ENCODE measurements around the gene C1QL4.

C1QL4 gene

DNA sequence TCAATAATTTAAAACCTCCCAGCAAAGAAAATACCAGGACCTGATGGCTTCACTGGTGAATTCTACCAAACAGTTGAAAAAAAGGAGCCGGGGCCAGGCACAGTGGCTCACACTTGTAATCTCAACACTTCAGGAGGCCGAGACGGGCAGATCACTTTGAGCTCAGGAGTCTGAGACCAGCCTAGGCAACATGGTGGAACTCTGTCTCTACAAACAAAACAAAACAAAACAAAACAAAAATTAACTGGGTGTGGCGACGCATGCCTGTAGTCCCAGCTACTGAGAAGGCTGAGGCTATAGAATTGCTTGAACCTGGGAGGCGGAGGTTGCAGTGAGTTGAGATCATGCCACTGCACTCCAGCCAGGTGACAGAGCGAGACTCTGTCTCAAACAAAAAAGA lies 27.6 kb downstream of the C1QL4 start:
- H3K4me2 ChIP-seq (ENCODE audit: low read length, poor library complexity, severe bottlenecking), result no peak overlapping the region
- WGBS, result 71% methylated on average over 7 of the region's 7 CpGs
- H2BK120ac ChIP-seq (ENCODE audit: low read depth, low read length), result no peak overlapping the region
- DNase-seq, result no peak
- no peak overlapping the region for H3K9ac ChIP-seq (ENCODE audit: low read length)
- H3K18ac ChIP-seq (ENCODE audit: low read depth in 1 of 2, low read length in 2 of 2), result no peak overlapping the region
- no peak overlapping the region for H2AFZ ChIP-seq (ENCODE audit: low read depth, low read length)
- H3K23ac ChIP-seq (ENCODE audit: low read length in 2 of 2), result no peak overlapping the region
- no peak overlapping the region for H2AK5ac ChIP-seq (ENCODE audit: low read length, severe bottlenecking)
- no peak overlapping the region for H3K27ac ChIP-seq (ENCODE audit: low read length, poor library complexity, severe bottlenecking)
- H3K14ac ChIP-seq (ENCODE audit: low read length in 2 of 2), result no peak overlapping the region
- no peaks in the 10 kb centered on the region for H3K36me3 ChIP-seq (ENCODE audit: control insufficient read depth in 1 of 2, insufficient read depth in 2 of 2, low read depth in 1 of 2, low read length in 2 of 2)
- no peak overlapping the region for H3K4me3 ChIP-seq (ENCODE audit: insufficient read depth in 1 of 2, low read depth in 1 of 2, low read length in 2 of 2)
- no peak overlapping the region for H4K8ac ChIP-seq (ENCODE audit: low read length)
- peaks cover 9 to 28% of the 10 kb centered on the region in 2 experiments for H3K27me3 ChIP-seq (ENCODE audit: control insufficient read depth in 1 of 2, insufficient read depth in 1 of 2, low read length in 2 of 2)
- H2BK5ac ChIP-seq (ENCODE audit: low read depth, low read length, poor library complexity, severe bottlenecking), result no peak overlapping the region
- H3K9me3 ChIP-seq (ENCODE audit: control insufficient read depth, low read length), result no peaks in the 10 kb centered on the region
- no peaks in the 10 kb centered on the region for H3K4me1 ChIP-seq (ENCODE audit: control insufficient read depth, insufficient read depth, low read depth, low read length)
- H3K4ac ChIP-seq (ENCODE audit: low read depth in 1 of 2, low read length in 2 of 2), result no peak overlapping the region
- H2BK12ac ChIP-seq (ENCODE audit: low read length in 2 of 2), result no peak overlapping the region
- no peak overlapping the region for H2BK15ac ChIP-seq (ENCODE audit: low read depth, poor library complexity, severe bottlenecking)
- H4K91ac ChIP-seq (ENCODE audit: low read length), result no peak overlapping the region
- no peaks in the 10 kb centered on the region for H3K79me1 ChIP-seq (replicated peaks; ENCODE audit: low read length, poor library complexity, severe bottlenecking)

DNA sequence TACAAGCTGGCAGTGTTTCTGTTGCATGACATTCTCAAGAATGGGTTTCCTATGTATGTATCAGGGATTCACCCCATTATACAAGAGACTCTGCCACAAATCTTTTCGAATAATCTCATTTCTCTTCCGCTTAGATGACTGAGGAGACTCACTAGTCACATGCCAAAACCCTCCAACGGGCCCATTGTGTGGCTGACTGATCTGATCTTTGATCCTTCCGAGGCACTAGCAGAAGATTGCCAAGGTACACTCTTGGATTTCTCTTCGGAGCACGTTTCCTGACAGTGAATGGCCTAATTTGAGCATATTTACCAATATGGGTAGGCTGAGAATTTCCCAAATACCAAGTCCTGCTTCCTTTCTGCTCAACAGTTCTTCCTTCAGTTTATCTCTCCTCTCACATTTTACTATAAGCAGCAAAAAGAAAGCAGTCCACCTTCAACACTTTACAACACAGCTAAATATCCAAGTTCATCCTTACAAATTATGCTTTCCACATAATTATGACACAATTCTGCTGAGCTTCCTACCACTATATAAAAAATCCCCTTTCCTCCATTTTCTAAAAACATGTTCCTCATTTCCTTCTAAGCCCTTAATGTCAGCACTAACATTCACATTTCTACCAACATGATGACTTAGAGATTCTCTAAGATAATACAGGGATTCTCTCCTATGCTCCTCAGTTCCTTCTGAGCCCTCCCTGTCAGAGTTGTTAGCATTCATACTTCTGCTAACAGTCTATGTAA lies 31.1 kb downstream of the C1QL4 start:
- H3K27ac ChIP-seq (ENCODE audit: low read length, poor library complexity, severe bottlenecking), result no peak overlapping the region
- no peak overlapping the region for H2AK5ac ChIP-seq (ENCODE audit: low read length, severe bottlenecking)
- H3K79me1 ChIP-seq (replicated peaks; ENCODE audit: low read length, poor library complexity, severe bottlenecking), result no peaks in the 10 kb centered on the region
- H2BK5ac ChIP-seq (ENCODE audit: low read depth, low read length, poor library complexity, severe bottlenecking), result no peak overlapping the region
- DNase-seq, result no peak
- H3K14ac ChIP-seq (ENCODE audit: low read length in 2 of 2), result no peak overlapping the region
- H4K8ac ChIP-seq (ENCODE audit: low read length), result no peak overlapping the region
- H2BK12ac ChIP-seq (ENCODE audit: low read length in 2 of 2), result no peak overlapping the region
- no peaks in the 10 kb centered on the region for H3K9me3 ChIP-seq (ENCODE audit: control insufficient read depth, low read length)
- no peak overlapping the region for H2BK15ac ChIP-seq (ENCODE audit: low read depth, poor library complexity, severe bottlenecking)
- no peak overlapping the region for H3K18ac ChIP-seq (ENCODE audit: low read depth in 1 of 2, low read length in 2 of 2)
- no peak overlapping the region for H2AFZ ChIP-seq (ENCODE audit: low read depth, low read length)
- no peak overlapping the region for H3K4me3 ChIP-seq (ENCODE audit: insufficient read depth in 1 of 2, low read depth in 1 of 2, low read length in 2 of 2)
- 69% methylated on average over 6 of the region's 6 CpGs for WGBS
- no peak overlapping the region for H3K4me2 ChIP-seq (ENCODE audit: low read length, poor library complexity, severe bottlenecking)
- no peak overlapping the region for H3K9ac ChIP-seq (ENCODE audit: low read length)
- no peaks in the 10 kb centered on the region for H3K4me1 ChIP-seq (ENCODE audit: control insufficient read depth, insufficient read depth, low read depth, low read length)
- no peaks in the 10 kb centered on the region for H3K36me3 ChIP-seq (ENCODE audit: control insufficient read depth in 1 of 2, insufficient read depth in 2 of 2, low read depth in 1 of 2, low read length in 2 of 2)
- no peak overlapping the region for H3K23ac ChIP-seq (ENCODE audit: low read length in 2 of 2)
- H3K27me3 ChIP-seq (ENCODE audit: control insufficient read depth in 1 of 2, insufficient read depth in 1 of 2, low read length in 2 of 2), result peaks cover 21 to 48% of the 10 kb centered on the region in 2 experiments
- no peak overlapping the region for H2BK120ac ChIP-seq (ENCODE audit: low read depth, low read length)
- no peak overlapping the region for H4K91ac ChIP-seq (ENCODE audit: low read length)
- no peak overlapping the region for H3K4ac ChIP-seq (ENCODE audit: low read depth in 1 of 2, low read length in 2 of 2)

DNA sequence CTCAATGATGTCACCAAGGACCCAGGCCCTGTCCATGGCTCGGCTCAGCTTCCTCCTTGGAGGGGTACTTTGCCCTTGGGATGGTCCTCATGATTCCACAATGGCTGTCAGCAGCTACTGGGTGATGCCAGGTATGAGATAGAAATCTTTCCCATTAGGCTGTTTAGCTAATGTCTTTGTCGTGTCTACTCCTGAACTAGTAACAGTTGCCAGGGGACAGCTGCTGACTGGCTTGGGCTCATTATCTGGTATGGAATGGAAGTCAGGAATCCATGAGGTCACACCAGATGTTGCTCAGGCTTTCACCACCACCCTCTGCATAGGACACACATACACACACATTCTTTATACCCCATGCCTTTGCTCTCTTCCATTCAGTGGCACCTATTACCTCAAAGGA lies 32.8 kb downstream of the C1QL4 start:
- no peaks in the 10 kb centered on the region for H3K36me3 ChIP-seq (ENCODE audit: control insufficient read depth in 1 of 2, insufficient read depth in 2 of 2, low read depth in 1 of 2, low read length in 2 of 2)
- no peak overlapping the region for H3K18ac ChIP-seq (ENCODE audit: low read depth in 1 of 2, low read length in 2 of 2)
- no peaks in the 10 kb centered on the region for H3K9me3 ChIP-seq (ENCODE audit: control insufficient read depth, low read length)
- no peaks in the 10 kb centered on the region for H3K4me1 ChIP-seq (ENCODE audit: control insufficient read depth, insufficient read depth, low read depth, low read length)
- WGBS, result 77% methylated on average over 2 of the region's 2 CpGs
- peak; percentile 53 for DNase-seq
- H3K27me3 ChIP-seq (ENCODE audit: control insufficient read depth in 1 of 2, insufficient read depth in 1 of 2, low read length in 2 of 2), result peaks cover 17 to 46% of the 10 kb centered on the region in 2 experiments
- no peak overlapping the region for H4K8ac ChIP-seq (ENCODE audit: low read length)
- no peak overlapping the region for H2BK5ac ChIP-seq (ENCODE audit: low read depth, low read length, poor library complexity, severe bottlenecking)
- no peak overlapping the region for H2AFZ ChIP-seq (ENCODE audit: low read depth, low read length)
- H3K79me1 ChIP-seq (replicated peaks; ENCODE audit: low read length, poor library complexity, severe bottlenecking), result no peaks in the 10 kb centered on the region
- no peak overlapping the region for H3K27ac ChIP-seq (ENCODE audit: low read length, poor library complexity, severe bottlenecking)
- no peak overlapping the region for H3K4me3 ChIP-seq (ENCODE audit: insufficient read depth in 1 of 2, low read depth in 1 of 2, low read length in 2 of 2)
- no peak overlapping the region for H3K23ac ChIP-seq (ENCODE audit: low read length in 2 of 2)
- H2AK5ac ChIP-seq (ENCODE audit: low read length, severe bottlenecking), result no peak overlapping the region
- no peak overlapping the region for H3K14ac ChIP-seq (ENCODE audit: low read length in 2 of 2)
- H3K9ac ChIP-seq (ENCODE audit: low read length), result no peak overlapping the region
- H2BK12ac ChIP-seq (ENCODE audit: low read length in 2 of 2), result no peak overlapping the region
- no peak overlapping the region for H3K4ac ChIP-seq (ENCODE audit: low read depth in 1 of 2, low read length in 2 of 2)
- H2BK15ac ChIP-seq (ENCODE audit: low read depth, poor library complexity, severe bottlenecking), result no peak overlapping the region
- H4K91ac ChIP-seq (ENCODE audit: low read length), result no peak overlapping the region
- no peak overlapping the region for H3K4me2 ChIP-seq (ENCODE audit: low read length, poor library complexity, severe bottlenecking)
- no peak overlapping the region for H2BK120ac ChIP-seq (ENCODE audit: low read depth, low read length)

GRCh38 chr12:49301760-49302159 lies 35.2 kb downstream of the C1QL4 start:
- H2AFZ ChIP-seq (ENCODE audit: low read depth, low read length), result no peak overlapping the region
- no peak overlapping the region for H3K18ac ChIP-seq (ENCODE audit: low read depth in 1 of 2, low read length in 2 of 2)
- no peak overlapping the region for H3K27ac ChIP-seq (ENCODE audit: low read length, poor library complexity, severe bottlenecking)
- H3K79me1 ChIP-seq (replicated peaks; ENCODE audit: low read length, poor library complexity, severe bottlenecking), result no peaks in the 10 kb centered on the region
- no peak overlapping the region for H3K23ac ChIP-seq (ENCODE audit: low read length in 2 of 2)
- H3K27me3 ChIP-seq (ENCODE audit: control insufficient read depth in 1 of 2, insufficient read depth in 1 of 2, low read length in 2 of 2), result peaks cover 39 to 54% of the 10 kb centered on the region in 2 experiments
- no peak overlapping the region for H4K8ac ChIP-seq (ENCODE audit: low read length)
- DNase-seq, result no peak
- no peak overlapping the region for H3K4me2 ChIP-seq (ENCODE audit: low read length, poor library complexity, severe bottlenecking)
- H3K36me3 ChIP-seq (ENCODE audit: control insufficient read depth in 1 of 2, insufficient read depth in 2 of 2, low read depth in 1 of 2, low read length in 2 of 2), result no peaks in the 10 kb centered on the region
- peaks cover 9% of the 10 kb centered on the region for H3K4me1 ChIP-seq (ENCODE audit: control insufficient read depth, insufficient read depth, low read depth, low read length)
- no peak overlapping the region for H4K91ac ChIP-seq (ENCODE audit: low read length)
- no peak overlapping the region for H2BK15ac ChIP-seq (ENCODE audit: low read depth, poor library complexity, severe bottlenecking)
- H2BK120ac ChIP-seq (ENCODE audit: low read depth, low read length), result no peak overlapping the region
- no peak overlapping the region for H3K14ac ChIP-seq (ENCODE audit: low read length in 2 of 2)
- H2BK5ac ChIP-seq (ENCODE audit: low read depth, low read length, poor library complexity, severe bottlenecking), result no peak overlapping the region
- no peaks in the 10 kb centered on the region for H3K9me3 ChIP-seq (ENCODE audit: control insufficient read depth, low read length)
- no peak overlapping the region for H2AK5ac ChIP-seq (ENCODE audit: low read length, severe bottlenecking)
- H2BK12ac ChIP-seq (ENCODE audit: low read length in 2 of 2), result no peak overlapping the region
- WGBS, result 64% methylated on average over 4 of the region's 4 CpGs
- no peak overlapping the region for H3K9ac ChIP-seq (ENCODE audit: low read length)
- H3K4me3 ChIP-seq (ENCODE audit: insufficient read depth in 1 of 2, low read depth in 1 of 2, low read length in 2 of 2), result no peak overlapping the region
- no peak overlapping the region for H3K4ac ChIP-seq (ENCODE audit: low read depth in 1 of 2, low read length in 2 of 2)
